SK-MEL-5 (cell line): Measurements from ENCODE around the gene ERF. TPM values are rescaled to one million over a fixed set of nuclear protein-coding genes. Genes with fewer than 3 reads are reported as not detected.
A peak's percentile ranks its signal among the peaks of the same experiment; 100 is the strongest.

Experiments
- DNase-seq: peaks from one replicate; pipeline ENCODE4 v3.0.0-alpha.2; 2016; ENCODE audit warnings: low read depth, low spot score
- in situ Hi-C: cut with HindIII; loops from 2 replicates; pipeline ENCODE4 v1.10.0; 2016; ENCODE audit warnings: low sequenced_read_pairs, high pct_unique_total_duplicates, low pct_unique_long_range_greater_than_20kb
- total RNA-seq: library from RNA; depleted of rRNA; stranded (reverse); fragments of >200 nt; shearing (Covaris generic); gene quantifications from 2 replicates; pipeline ENCODE4 v1.2.3, GENCODE V29; 2014

The ERF gene
- total RNA-seq, 1 experiment from 2014 or later, result 25.5 TPM

GRCh38 chr19:42279155-42279901, 24.4 kb upstream of the ERF start:
- in situ Hi-C loops, result no loop called here

GRCh38 chr19:42278452-42279154, 23.7 kb upstream of the ERF start:
- in situ Hi-C loops, result no loop called here
- DNase-seq, result no peak

More at GRCh38 chr19:42279155-42279901, 24.4 kb upstream of the ERF start:
- DNase-seq, result no peak

- no peak for DNase-seq
- in situ Hi-C loops, result no loop called here
Measured at GRCh38 chr19:42277821-42278451, 23.0 kb upstream of the ERF start.

GRCh38 chr19:42276821-42277220, 21.9 kb upstream of the ERF start:
- DNase-seq, result no peak
- in situ Hi-C loops, result no loop called here

- in situ Hi-C loops, result no loop called here
- no peak for DNase-seq
Measured at GRCh38 chr19:42276284-42276683, 21.4 kb upstream of the ERF start.

GRCh38 chr19:42275517-42275916, 20.6 kb upstream of the ERF start:
- in situ Hi-C loops, result no loop called here
- DNase-seq, result no peak

GRCh38 chr19:42275103-42275502, 20.2 kb upstream of the ERF start:
- no peak for DNase-seq
- in situ Hi-C loops, result no loop called here

- in situ Hi-C loops, result no loop called here
- no peak for DNase-seq
Measured at GRCh38 chr19:42274065-42274682, 19.2 kb upstream of the ERF start.

GRCh38 chr19:42273407-42274064, 18.6 kb upstream of the ERF start:
- in situ Hi-C loops, result no loop called here
- DNase-seq, result no peak

- in situ Hi-C loops, result no loop called here
- no peak for DNase-seq
Measured at GRCh38 chr19:42272989-42273406, 18.1 kb upstream of the ERF start.

- DNase-seq, result no peak
- in situ Hi-C loops, result no loop called here
Measured at GRCh38 chr19:42272535-42272897, 17.6 kb upstream of the ERF start.

GRCh38 chr19:42271861-42272534, 17.1 kb upstream of the ERF start:
- in situ Hi-C loops, result no loop called here

GRCh38 chr19:42271045-42271419, 16.1 kb upstream of the ERF start:
- in situ Hi-C loops, result no loop called here
- DNase-seq, result no peak

More at GRCh38 chr19:42271861-42272534, 17.1 kb upstream of the ERF start:
- DNase-seq, result no peak

GRCh38 chr19:42270346-42271044, 15.6 kb upstream of the ERF start:
- in situ Hi-C loops, result no loop called here
- peak; percentile 67 for DNase-seq

GRCh38 chr19:42269478-42270345, 14.8 kb upstream of the ERF start:
- in situ Hi-C loops, result no loop called here
- DNase-seq, result no peak
